GM12873 (cell line): ENCODE data around the gene CCT5.

Experiments used
- CTCF ChIP-seq: IDR thresholded peaks from 2 replicates; pipeline ENCODE4 v1.5.1; 2012; ENCODE audit warnings: low read depth, mild to moderate bottlenecking, moderate library complexity, low read length, control low read depth; ENCODE audit not compliant: insufficient read depth; ENCODE audit errors: missing control alignments

CCT5 gene

GRCh38 chr5:10216107-10216506, 34.0 kb upstream of the CCT5 start:
- TF ChIP-seq CTCF: no peak

GRCh38 chr5:10218658-10219057, 31.4 kb upstream of the CCT5 start:
- TF ChIP-seq CTCF: no peak

GRCh38 chr5:10219068-10219467, 31.0 kb upstream of the CCT5 start:
- no peak for TF ChIP-seq CTCF

GRCh38 chr5:10220248-10220647, 29.8 kb upstream of the CCT5 start:
- TF ChIP-seq CTCF: no peak

GRCh38 chr5:10222326-10222725, 27.8 kb upstream of the CCT5 start:
- no peak for TF ChIP-seq CTCF

GRCh38 chr5:10227379-10227778, 22.7 kb upstream of the CCT5 start:
- TF ChIP-seq CTCF: no peak

- TF ChIP-seq CTCF: no peak
Observed at GRCh38 chr5:10228288-10228687, 21.8 kb upstream of the CCT5 start.
